Measurements from ENCODE around the gene DISC1. TPM values are rescaled to one million over a fixed set of nuclear protein-coding genes. Genes with fewer than 3 reads are reported as not detected.

The DISC1 gene
- total RNA-seq, 1 donor: 21.0 TPM

DNA sequence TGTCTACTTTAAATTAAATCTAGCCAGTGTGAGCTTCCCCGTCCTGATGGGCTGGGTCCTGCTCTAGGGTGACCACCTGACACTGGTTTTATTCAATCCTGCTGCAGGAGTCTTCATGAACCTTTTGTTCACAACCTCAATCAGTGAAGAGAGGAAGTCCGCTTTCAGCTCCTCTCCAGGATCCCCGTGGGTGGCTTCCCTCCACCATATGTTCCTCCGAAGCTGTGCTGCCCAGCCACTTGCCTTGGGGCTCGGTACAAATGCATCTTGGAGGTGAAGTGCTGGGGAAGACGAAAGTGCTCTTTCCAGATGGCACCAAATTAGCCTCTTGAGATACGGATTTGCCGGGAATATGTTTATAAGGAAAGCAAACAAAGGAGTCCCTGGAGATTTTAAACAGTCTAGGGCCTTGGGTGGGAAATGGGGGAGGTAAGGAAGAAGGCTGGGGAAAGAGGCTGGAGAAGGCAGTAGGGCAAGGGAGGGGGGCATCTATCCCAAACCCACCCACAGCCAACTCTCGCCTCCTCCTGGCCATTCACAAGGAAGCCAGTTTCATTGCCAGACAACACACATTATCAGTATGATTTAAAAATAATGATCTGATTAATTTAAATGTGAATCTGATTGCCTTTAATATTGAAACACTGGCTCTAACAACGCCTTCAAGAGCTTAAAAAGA, 430.8 kb downstream of the DISC1 start:
- no peak for DNase-seq (ENCODE audit: low read depth in 2 of 3, low spot score in 2 of 3)

DNA sequence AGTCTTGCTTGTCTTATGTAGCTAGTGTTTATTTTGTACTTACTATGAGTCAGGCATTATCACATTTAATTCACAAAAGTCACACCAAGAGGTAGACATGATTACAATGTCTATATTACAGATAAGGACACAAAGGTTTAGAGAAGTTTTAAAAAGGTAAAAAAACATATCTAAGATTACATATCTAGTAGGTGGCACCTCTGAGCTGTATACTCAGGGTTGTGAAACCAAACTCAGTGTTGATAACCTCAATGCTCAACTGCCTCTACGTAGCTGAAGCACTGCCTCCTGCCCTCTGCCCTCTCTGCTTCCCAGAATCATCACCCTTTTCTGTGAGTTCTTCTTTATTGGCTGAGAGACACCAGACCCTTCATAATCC, 431.3 kb downstream of the DISC1 start:
- DNase-seq (ENCODE audit: low read depth in 2 of 3, low spot score in 2 of 3): no peak

DNA sequence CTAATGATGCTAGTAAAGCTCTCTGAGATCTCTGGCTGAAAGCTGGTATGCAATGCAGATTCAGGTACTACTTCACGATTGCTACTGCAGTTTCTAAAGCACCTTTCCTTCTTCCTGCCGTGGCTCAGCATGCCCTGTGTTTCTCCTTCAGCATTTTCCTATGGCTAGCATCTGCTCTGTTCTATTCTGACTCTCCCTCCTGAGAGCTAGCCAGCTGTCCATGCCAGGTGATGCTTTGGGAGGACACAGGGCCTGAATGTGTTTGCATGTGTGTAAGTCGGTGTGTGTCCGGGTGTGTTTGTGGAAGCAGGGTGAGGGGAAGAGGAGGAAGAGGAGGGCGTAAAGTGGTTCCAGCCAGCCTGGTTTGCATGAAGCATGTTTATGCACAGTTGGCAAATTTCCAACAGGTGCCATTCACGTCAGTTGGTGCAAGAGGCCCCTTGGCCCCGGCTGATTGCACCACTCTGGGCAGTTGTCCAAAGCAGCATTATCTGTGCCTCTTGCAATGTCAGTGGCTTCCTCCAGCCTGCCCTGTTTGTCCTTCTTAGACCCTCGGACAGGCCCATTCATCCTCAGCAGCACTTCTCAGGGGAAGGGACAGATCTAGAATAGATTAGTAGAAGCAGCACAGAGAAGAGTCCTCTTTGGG, 433.3 kb downstream of the DISC1 start:
- no peak for DNase-seq (ENCODE audit: low read depth in 2 of 3, low spot score in 2 of 3)

DNA sequence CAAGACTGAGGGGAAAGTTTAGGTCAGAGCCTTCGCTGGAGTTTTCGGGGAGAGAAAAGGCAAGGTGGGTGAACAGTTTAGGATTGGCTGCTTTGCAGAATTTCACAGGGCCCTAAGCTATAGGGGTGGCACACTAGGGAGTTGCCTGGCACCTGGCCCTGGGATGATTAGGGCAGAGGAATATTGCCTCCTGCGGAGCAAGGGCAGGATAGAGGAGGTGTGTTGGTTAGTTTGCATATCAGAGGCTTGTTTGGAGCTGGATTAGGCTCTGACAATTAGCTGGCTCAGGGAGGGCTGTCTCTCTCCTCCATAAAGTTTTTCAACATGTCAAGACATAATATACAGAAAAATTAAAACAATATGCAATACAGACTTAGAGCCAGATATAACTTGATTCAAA, 436.4 kb downstream of the DISC1 start:
- no peak for DNase-seq (ENCODE audit: low read depth in 2 of 3, low spot score in 2 of 3)

DNA sequence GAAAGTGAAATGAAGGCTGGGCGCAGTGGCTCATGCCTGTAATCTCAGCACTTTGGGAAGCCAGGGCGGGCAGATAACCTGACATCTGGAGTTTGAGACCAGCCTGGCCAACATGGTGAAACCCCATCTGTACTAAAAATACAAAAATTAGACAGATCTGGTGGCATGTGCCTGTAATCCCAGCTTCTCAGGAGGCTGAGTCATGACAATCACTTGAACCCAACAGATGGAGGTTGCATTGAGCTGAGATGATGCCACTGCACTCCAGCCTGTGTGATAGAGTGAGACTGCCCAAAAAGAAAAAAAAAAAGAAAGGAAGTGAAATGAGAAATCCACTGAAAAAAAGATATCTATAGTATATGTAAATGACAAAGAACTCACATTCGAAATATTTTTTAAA, 439.9 kb downstream of the DISC1 start:
- DNase-seq (ENCODE audit: low read depth in 2 of 3, low spot score in 2 of 3): no peak

DNA sequence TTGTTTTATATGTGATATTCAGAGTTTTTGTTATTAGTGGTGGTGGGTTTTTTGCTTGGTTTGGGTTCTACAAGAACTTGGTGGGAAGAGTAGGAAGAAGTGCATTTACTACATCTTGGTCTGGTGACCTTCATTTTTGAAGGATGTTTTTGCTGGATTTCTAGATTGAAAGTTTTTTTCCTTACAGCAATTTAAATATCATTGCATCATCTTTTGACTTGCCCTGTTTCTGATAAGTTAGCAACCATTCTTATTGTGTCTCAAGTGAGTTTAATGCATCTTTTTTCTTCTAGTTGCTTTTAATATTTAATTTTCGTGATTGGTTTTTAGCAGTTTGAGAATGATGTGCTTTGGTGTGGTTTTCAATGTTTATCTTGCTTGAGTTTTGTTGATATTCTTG, 447.7 kb downstream of the DISC1 start:
- DNase-seq (ENCODE audit: low read depth in 2 of 3, low spot score in 2 of 3): no peak

DNA sequence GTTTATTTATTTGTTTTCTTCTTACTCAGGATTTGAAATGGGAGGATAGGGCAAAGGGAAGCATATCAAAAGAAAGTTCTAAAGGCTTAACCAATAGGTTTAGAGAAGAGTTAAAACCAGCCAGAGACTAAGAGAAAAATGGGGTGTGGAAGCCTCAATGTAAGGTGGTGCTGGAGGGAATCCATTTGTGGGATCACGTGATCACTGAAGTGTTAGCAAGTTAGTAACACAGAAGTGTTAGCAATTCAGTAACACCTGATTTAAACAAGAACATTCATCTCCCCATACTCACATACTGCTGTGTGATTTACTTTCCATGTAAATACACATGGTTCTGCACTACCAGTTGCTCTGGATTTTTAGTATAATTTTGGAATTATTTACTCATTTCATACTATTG, 451.2 kb downstream of the DISC1 start:
- DNase-seq (ENCODE audit: low read depth in 2 of 3, low spot score in 2 of 3): no peak

DNA sequence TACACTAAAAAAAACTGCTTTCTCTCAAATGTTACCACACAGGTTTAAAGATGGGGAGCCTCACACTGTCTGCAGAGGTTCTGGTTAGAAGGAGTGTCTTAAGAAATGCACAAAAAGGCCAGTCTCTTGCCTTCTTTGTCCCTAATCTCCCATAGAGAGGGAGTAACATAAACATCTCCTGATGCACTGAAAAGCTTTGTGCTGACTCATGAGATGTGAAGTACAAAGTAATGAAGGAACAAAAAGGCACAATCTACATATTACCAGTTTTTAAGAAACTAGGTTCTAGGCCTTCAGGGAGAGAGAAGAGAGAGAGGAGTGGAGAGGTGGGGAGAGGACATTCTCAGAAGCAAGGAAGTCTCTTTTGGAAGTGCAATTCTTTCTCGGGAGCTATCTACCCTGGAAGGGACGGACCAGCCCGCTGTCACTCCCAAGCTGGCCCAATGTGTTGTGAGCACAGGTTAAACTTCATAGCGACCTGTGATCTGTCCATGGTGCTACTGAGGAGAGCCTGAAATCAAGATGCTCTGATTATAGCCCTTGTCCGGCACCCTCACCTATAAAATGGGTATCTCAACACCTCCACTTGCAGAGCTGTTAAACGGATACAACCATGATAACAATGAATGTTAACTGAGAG, 458.1 kb downstream of the DISC1 start:
- no peak for DNase-seq (ENCODE audit: low read depth in 2 of 3, low spot score in 2 of 3)

DNA sequence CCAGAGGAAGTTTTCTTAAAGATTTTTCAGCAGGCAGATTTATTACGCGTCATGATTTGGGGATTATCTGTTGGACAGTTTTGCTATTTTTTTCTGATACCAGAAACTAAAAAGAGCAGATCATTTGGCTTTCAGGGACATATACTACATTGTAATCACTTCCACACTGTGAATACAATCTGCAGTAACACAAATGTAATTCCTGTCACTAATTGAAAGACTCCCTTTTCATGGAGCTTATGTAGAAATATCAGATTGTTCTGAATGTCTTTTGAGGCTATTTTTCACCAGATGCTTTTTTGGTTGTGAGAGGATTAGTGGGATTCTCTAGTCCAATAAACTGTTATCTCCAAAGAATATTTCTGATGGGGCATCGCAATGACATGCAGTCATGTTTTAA, 464.2 kb downstream of the DISC1 start:
- DNase-seq (ENCODE audit: low read depth in 2 of 3, low spot score in 2 of 3): no peak

Small RNA genes lying within 50 kb of the gene (small RNA-seq; reads per million reads assigned to genes)
- gene RF02102: not detected
- not detected for gene RNU5A-5P

Other genes starting within 250 kb of the DISC1 start
- 12.4 TPM for gene EGLN1, start 204.5 kb upstream of the DISC1 start, total RNA-seq
- 8.1 TPM for gene TSNAX, start 98.1 kb upstream of the DISC1 start, total RNA-seq